ENCODE measurements around the gene RENBP.

RENBP gene

DNA sequence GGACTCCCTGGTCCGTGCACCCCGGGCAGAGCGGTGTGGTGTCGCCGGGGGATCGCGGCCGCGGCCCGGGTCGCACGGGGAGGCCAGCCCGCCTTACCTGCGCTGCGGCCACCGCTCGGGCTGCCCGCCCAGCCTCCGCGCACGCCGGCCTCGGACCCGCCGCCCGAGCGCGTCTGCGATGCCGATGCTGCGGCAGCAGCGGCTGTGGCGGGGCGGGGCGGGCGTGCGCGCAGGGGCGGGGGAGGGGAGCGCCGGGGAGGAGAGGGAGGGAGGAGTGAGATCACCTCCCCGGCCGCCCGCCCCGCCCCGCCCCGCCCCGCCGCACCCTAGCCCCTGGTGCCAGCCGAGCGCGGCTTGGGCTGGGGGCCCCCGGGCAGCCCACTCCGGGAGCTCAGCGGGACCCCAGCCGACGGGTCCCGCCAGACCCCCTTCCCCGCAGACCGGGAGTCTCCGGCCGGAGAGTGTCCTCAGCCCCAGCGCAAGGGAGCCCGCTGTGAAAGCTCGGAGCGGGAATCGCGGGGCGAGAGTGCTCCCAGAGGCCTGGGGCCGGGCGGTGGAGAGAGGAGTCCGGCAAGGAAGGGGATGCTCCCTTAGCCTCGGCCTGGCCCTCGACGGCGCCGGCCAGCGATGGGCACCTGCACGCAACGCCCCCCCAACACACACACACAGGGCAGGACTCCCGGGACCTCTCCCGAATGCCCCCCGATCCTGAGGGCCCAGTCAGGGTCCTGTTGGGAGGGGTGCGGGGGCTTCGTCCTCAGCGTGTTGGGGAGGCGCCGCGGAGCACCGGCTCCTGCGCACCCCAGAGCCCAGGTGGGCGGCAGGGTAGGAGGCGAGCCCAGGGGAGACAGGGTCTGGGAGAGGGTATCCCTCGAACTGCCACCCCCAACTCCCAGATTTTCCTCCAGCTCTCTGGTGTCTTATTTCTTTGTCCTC is 58.2 kb downstream of the RENBP start, which contains the start of gene L1CAM:
TSS of gene L1CAM (minus strand) at position 206 of the 936 bp plus-strand sequence. CDS start 10,337 bp downstream, outside the sequence.
- no peak for DNase-seq
